CD4-positive, alpha-beta T cell (primary cell): ENCODE measurements around the gene GOLGA8J. TPM values are rescaled to one million over a fixed set of nuclear protein-coding genes. Genes with fewer than 3 reads are reported as not detected.
"Not testable (repeated sequence)": the region's sequence is repeated elsewhere in the genome, so short reads cannot be mapped to it uniquely, and the experiment has no call there.

ENCODE experiments used
- ATAC-seq: fragments of 200-7000 bp; cut with Tn5 transposase; one replicate; pipeline ENCODE4 v1.10.0; 2022; ENCODE audit warnings: mild to moderate bottlenecking; ENCODE audit not compliant: poor library complexity
- CTCF ChIA-PET: fragments of 350-600 bp; sonication (Branson Sonifier 250); formaldehyde crosslinking; loops from one replicate; lab custom pipeline; 2021; ENCODE audit warnings: antibody characterized with exemption, inconsistent platforms; lab: Charles Lee
- POLR2A ChIA-PET: fragments of 350-600 bp; sonication (Branson Sonifier 250); formaldehyde crosslinking; loops from one replicate; lab custom pipeline; 2021; ENCODE audit warnings: antibody characterized with exemption, inconsistent platforms; lab: Charles Lee
- DNase-seq, 14 experiments: peaks; one replicate each; pipeline ENCODE4 v3.0.0-alpha.2; 2013 to 2020; ENCODE audit warnings: mixed read lengths in 2 of 14
- H3K27ac ChIP-seq, 2 donors: one replicate each; pipeline versions ENCODE4 v1.5.1 to v1.7.0; 2013; ENCODE audit warnings: low read length in 2 of 2, low read depth in 1 of 2, mild to moderate bottlenecking in 1 of 2
- H3K27me3 ChIP-seq, 2 experiments: 1 replicate in 1 of 2; 2 replicates in 1 of 2; pipeline versions ENCODE4 v1.6.1 to v1.7.0; 2013; ENCODE audit warnings: low read length in 2 of 2, control low read depth in 1 of 2, mild to moderate bottlenecking in 1 of 2, moderate library complexity in 1 of 2; ENCODE audit not compliant: insufficient read depth in 2 of 2, control insufficient read depth in 1 of 2
- H3K36me3 ChIP-seq: one replicate; pipeline ENCODE4 v1.6.1; 2013; ENCODE audit warnings: low read length, control low read depth; ENCODE audit not compliant: insufficient read depth
- H3K4me1 ChIP-seq: one replicate; pipeline ENCODE4 v1.6.1; 2013; ENCODE audit warnings: low read length, control low read depth; ENCODE audit not compliant: insufficient read depth
- H3K4me3 ChIP-seq: one replicate; pipeline ENCODE4 v1.5.1; 2013; ENCODE audit warnings: mild to moderate bottlenecking, low read length, moderate library complexity
- H3K9me3 ChIP-seq, 2 experiments: 1 replicate in 1 of 2; 2 replicates in 1 of 2; pipeline versions ENCODE4 v1.6.1 to v1.7.0; 2013; ENCODE audit warnings: low read length in 2 of 2, mild to moderate bottlenecking in 2 of 2, control low read depth in 1 of 2, moderate library complexity in 1 of 2; ENCODE audit not compliant: control insufficient read depth in 1 of 2, insufficient read depth in 1 of 2
- H3K27ac Mint-ChIP-seq: one replicate; pipeline ENCODE4 v1.8.0; 2020; ENCODE audit warnings: mixed read lengths
- H3K27me3 Mint-ChIP-seq: one replicate; pipeline ENCODE4 v1.8.0; 2021; ENCODE audit warnings: mixed read lengths
- H3K36me3 Mint-ChIP-seq: one replicate; pipeline ENCODE4 v1.8.0; 2021; ENCODE audit warnings: low read depth, mixed read lengths
- H3K4me1 Mint-ChIP-seq: one replicate; pipeline ENCODE4 v1.8.0; 2021; ENCODE audit warnings: low read depth, mixed read lengths
- H3K4me3 Mint-ChIP-seq: one replicate; pipeline ENCODE4 v1.8.0; 2020; ENCODE audit warnings: mild to moderate bottlenecking, mixed read lengths
- H3K9me3 Mint-ChIP-seq: one replicate; pipeline ENCODE4 v1.8.0; 2020; ENCODE audit warnings: mixed read lengths
- intact Hi-C, 2 experiments: fragments of 100-400 bp; cut with DNase I in 1 of 2; cut with micrococcal nuclease in 1 of 2; formaldehyde crosslinking; loops; one replicate each; pipeline versions ENCODE4 v1.15.1 to v1.9.0; 2023 to 2025; cut with DNase I, micrococcal nuclease
- total RNA-seq, 174 experiments: library from RNA in 2 of 174; stranded (reverse) in 2 of 174; gene quantifications; one replicate each; pipeline ENCODE4 v1.2.3 and lab custom pipeline; 2021 to 2026
- TF ChIP-seq, protein P1 (sequence below): fragments of 200-600 bp; IDR thresholded peaks from one replicate; pipeline ENCODE4 v1.8.0; 2022; ENCODE audit warnings: antibody characterized with exemption, mild to moderate bottlenecking

Gene GOLGA8J
- total RNA-seq, 2 experiments from 2014 or later, result 0.19 TPM; not detected in 1

- Mint-ChIP-seq H3K36me3 (no peaks in the 10 kb centered on the region), H3K27me3 (peaks cover 42% of the 10 kb centered on the region), H3K4me1 (no peaks in the 10 kb centered on the region), H3K27ac (no peak overlapping the region), H3K9me3 (no peaks in the 10 kb centered on the region), H3K4me3 (no peak overlapping the region)
- POLR2A ChIA-PET, result no interaction called here
- CTCF ChIA-PET, result interaction anchor here (1.0 kb wide), 1 partner anchor 14 kb away, joined by 3 read pairs; no protein-coding TSS in a partner anchor
- intact Hi-C loops, result no loop called here
- ATAC-seq, result no peak
- H3K4me3 ChIP-seq, result no peak overlapping the region
- H3K9me3 ChIP-seq, result no peaks in the 10 kb centered on the region
- no peak for DNase-seq
- no peaks in the 10 kb centered on the region for H3K4me1 ChIP-seq
- no peaks in the 10 kb centered on the region for H3K36me3 ChIP-seq
- TF ChIP-seq, protein P1, sequence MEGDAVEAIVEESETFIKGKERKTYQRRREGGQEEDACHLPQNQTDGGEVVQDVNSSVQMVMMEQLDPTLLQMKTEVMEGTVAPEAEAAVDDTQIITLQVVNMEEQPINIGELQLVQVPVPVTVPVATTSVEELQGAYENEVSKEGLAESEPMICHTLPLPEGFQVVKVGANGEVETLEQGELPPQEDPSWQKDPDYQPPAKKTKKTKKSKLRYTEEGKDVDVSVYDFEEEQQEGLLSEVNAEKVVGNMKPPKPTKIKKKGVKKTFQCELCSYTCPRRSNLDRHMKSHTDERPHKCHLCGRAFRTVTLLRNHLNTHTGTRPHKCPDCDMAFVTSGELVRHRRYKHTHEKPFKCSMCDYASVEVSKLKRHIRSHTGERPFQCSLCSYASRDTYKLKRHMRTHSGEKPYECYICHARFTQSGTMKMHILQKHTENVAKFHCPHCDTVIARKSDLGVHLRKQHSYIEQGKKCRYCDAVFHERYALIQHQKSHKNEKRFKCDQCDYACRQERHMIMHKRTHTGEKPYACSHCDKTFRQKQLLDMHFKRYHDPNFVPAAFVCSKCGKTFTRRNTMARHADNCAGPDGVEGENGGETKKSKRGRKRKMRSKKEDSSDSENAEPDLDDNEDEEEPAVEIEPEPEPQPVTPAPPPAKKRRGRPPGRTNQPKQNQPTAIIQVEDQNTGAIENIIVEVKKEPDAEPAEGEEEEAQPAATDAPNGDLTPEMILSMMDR, result no peak
- peaks cover 0 to 7% of the 10 kb centered on the region in 2 experiments for H3K27me3 ChIP-seq
- no peak overlapping the region for H3K27ac ChIP-seq
These were observed 8.8 kb upstream of the GOLGA8J start for GRCh38 chr15:30073915-30074314.

GRCh38 chr15:30080816-30081215 is 1.9 kb upstream of the GOLGA8J start:
- H3K36me3 Mint-ChIP-seq, H3K4me1 Mint-ChIP-seq, POLR2A ChIA-PET, H3K9me3 Mint-ChIP-seq, H3K9me3 ChIP-seq, intact Hi-C loops, H3K4me3 ChIP-seq, H3K4me1 ChIP-seq, CTCF ChIA-PET, H3K27me3 ChIP-seq, H3K36me3 ChIP-seq, H3K27ac ChIP-seq, ATAC-seq, H3K4me3 Mint-ChIP-seq, DNase-seq, H3K27ac Mint-ChIP-seq: not testable (repeated sequence)
- peaks cover 10% of the 10 kb centered on the region for H3K27me3 Mint-ChIP-seq

- intact Hi-C loops, POLR2A ChIA-PET, H3K4me1 Mint-ChIP-seq, H3K27ac Mint-ChIP-seq, DNase-seq, H3K27me3 ChIP-seq, H3K27ac ChIP-seq, H3K4me3 ChIP-seq, H3K27me3 Mint-ChIP-seq, CTCF ChIA-PET, H3K36me3 ChIP-seq, H3K4me1 ChIP-seq, H3K9me3 ChIP-seq, H3K9me3 Mint-ChIP-seq, H3K4me3 Mint-ChIP-seq, H3K36me3 Mint-ChIP-seq: not testable (repeated sequence)
- ATAC-seq, result peak; percentile 72
These were observed 15.1 kb downstream of the GOLGA8J start for GRCh38 chr15:30097827-30098226.

DNA sequence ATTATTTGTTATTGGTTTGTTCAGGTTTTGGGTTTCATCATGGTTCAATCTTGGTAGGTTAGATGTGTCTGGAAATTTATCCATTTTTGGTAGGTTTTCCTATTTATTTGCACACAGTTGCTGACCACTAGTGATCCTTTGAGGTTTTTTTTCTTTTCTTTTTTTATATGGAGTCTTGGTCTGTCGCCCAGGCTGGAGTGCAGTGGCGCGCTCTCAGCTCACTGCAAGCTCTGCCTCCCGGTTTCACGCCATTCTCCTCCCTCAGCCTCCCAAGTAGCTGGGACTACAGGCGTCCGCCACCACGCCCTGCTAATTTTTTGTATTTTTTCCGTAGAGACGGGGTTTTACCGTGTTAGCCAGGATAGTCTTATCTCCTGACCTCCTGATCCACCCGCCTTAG is 20.1 kb downstream of the GOLGA8J start:
- H3K36me3 Mint-ChIP-seq, H3K36me3 ChIP-seq, H3K27ac Mint-ChIP-seq, H3K4me3 Mint-ChIP-seq, intact Hi-C loops, CTCF ChIA-PET, H3K9me3 Mint-ChIP-seq, H3K27me3 ChIP-seq, H3K4me1 Mint-ChIP-seq, H3K27ac ChIP-seq, H3K4me3 ChIP-seq, DNase-seq, H3K4me1 ChIP-seq, ATAC-seq, POLR2A ChIA-PET, H3K9me3 ChIP-seq, H3K27me3 Mint-ChIP-seq: not testable (repeated sequence)

DNA sequence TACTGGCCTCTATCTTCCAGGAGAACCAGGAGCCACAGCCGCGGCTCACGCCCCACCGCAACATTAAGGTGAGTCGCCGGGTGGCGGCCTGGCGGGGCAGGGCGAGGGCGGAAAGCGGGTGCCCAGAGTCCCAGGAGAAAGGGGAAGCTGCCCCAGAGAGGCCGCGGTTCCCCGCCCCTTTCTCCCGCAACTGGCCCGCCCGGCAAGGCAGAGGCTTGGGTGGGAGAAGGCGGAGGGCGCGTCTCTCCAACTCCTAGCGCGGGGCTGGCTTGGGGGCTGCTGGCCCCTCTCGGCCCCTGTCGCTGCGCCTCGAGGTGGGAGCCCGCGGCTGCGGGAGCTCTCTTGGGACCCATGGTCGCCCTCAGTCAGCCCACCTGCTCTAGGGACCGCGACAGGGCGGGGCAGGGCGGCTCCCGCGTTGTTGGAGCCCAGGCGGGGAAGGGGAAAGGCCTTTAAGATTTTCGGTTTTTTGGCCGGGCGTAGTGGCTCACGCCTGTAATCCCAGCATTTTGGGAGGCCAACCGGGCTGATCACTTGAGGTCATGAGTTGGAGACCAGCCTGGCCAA is 21.3 kb downstream of the GOLGA8J start:
- H3K36me3 Mint-ChIP-seq, H3K27me3 ChIP-seq, H3K4me1 ChIP-seq, H3K4me3 ChIP-seq, DNase-seq, H3K4me1 Mint-ChIP-seq, CTCF ChIA-PET, H3K27ac Mint-ChIP-seq, H3K36me3 ChIP-seq, H3K9me3 Mint-ChIP-seq, intact Hi-C loops, H3K27ac ChIP-seq, POLR2A ChIA-PET, H3K4me3 Mint-ChIP-seq, H3K27me3 Mint-ChIP-seq, H3K9me3 ChIP-seq: not testable (repeated sequence)
- peak; percentile 39 for ATAC-seq

GRCh38 chr15:30110591-30110990 is 27.8 kb downstream of the GOLGA8J start:
- H3K27ac Mint-ChIP-seq, H3K4me3 ChIP-seq, ATAC-seq, DNase-seq, H3K27me3 Mint-ChIP-seq, intact Hi-C loops, H3K27me3 ChIP-seq, H3K36me3 Mint-ChIP-seq, H3K36me3 ChIP-seq, POLR2A ChIA-PET, H3K9me3 ChIP-seq, CTCF ChIA-PET, H3K4me1 Mint-ChIP-seq, H3K4me3 Mint-ChIP-seq, H3K9me3 Mint-ChIP-seq, H3K4me1 ChIP-seq, H3K27ac ChIP-seq: not testable (repeated sequence)
